Body of pancreas (tissue), 4 donors: ENCODE measurements around the gene NPHP4. TPM values are rescaled to one million over a fixed set of nuclear protein-coding genes. Genes with fewer than 3 reads are reported as not detected.

Source experiments
- ATAC-seq: fragments of 150-250 bp; one replicate; pipeline ENCODE4 v1.9.1; 2016
- DNase-seq, 4 donors: peaks; one replicate each; pipeline ENCODE4 v3.0.0-alpha.2; 2019
- H3K27ac ChIP-seq, 4 donors: fragments of 200-600 bp; sonication (generic); 1 replicate in 3 of 4; 2 replicates in 1 of 4; pipeline versions ENCODE4 v1.5.1 to v1.6.1; 2016 to 2019; ENCODE audit warnings: mild to moderate bottlenecking in 1 of 4, mixed read lengths in 1 of 4, moderate library complexity in 1 of 4
- H3K27me3 ChIP-seq, 2 donors: fragments of 200-600 bp; sonication (generic); one replicate each; pipeline ENCODE4 v1.6.0; 2016; ENCODE audit warnings: mild to moderate bottlenecking in 1 of 2
- H3K36me3 ChIP-seq, 2 donors: fragments of 200-600 bp; sonication (generic); replicated peaks in 1 of 2; 2 replicates each; pipeline ENCODE4 v1.5.1; 2016; ENCODE audit warnings: low read depth in 2 of 2; ENCODE audit not compliant: insufficient read depth in 1 of 2
- H3K4me1 ChIP-seq: fragments of 200-600 bp; sonication (generic); one replicate; pipeline ENCODE4 v1.6.0; 2016
- H3K4me3 ChIP-seq, 2 donors: fragments of 200-600 bp; sonication (generic); 1 replicate in 1 of 2; 2 replicates in 1 of 2; pipeline ENCODE4 v1.5.1; 2016 to 2019
- H3K9me3 ChIP-seq, 3 donors: fragments of 200-600 bp; sonication (generic); 1 replicate in 2 of 3; 2 replicates in 1 of 3; pipeline ENCODE4 v1.5.1; 2016
- POLR2A ChIP-seq, 3 donors: fragments of 450-650 bp; IDR thresholded peaks; one replicate each; pipeline ENCODE4 v1.6.1; 2016; ENCODE audit warnings: antibody characterized with exemption in 3 of 3, mild to moderate bottlenecking in 2 of 3
- WGBS, 2 donors: methylation state at CpG; one replicate each; pipeline ENCODE4 v1.1.5; 2017; 5-methylcytosine and 5-hydroxymethylcytosine counted together
- intact Hi-C: fragments of 100-400 bp; cut with DNase I; formaldehyde crosslinking; loops from one replicate; pipeline ENCODE4 v1.15.1; 2023
- total RNA-seq, 2 donors: library from RNA; depleted of rRNA; stranded (reverse); fragments of >200 nt; gene quantifications; one replicate each; pipeline ENCODE4 v1.1.0, GENCODE V29; 2016
- TF ChIP-seq, protein P1 (sequence below), 7 experiments: fragments of 450-650 bp in 4 of 7; fragments of 200-600 bp in 3 of 7; sonication (generic) in 3 of 7; IDR thresholded peaks; one replicate each; pipeline ENCODE4 v1.5.1; 2016 to 2019; ENCODE audit warnings: antibody characterized with exemption in 7 of 7

Gene NPHP4
- total RNA-seq, 2 donors from 2014 or later = 10.4 to 48.5 TPM

DNA sequence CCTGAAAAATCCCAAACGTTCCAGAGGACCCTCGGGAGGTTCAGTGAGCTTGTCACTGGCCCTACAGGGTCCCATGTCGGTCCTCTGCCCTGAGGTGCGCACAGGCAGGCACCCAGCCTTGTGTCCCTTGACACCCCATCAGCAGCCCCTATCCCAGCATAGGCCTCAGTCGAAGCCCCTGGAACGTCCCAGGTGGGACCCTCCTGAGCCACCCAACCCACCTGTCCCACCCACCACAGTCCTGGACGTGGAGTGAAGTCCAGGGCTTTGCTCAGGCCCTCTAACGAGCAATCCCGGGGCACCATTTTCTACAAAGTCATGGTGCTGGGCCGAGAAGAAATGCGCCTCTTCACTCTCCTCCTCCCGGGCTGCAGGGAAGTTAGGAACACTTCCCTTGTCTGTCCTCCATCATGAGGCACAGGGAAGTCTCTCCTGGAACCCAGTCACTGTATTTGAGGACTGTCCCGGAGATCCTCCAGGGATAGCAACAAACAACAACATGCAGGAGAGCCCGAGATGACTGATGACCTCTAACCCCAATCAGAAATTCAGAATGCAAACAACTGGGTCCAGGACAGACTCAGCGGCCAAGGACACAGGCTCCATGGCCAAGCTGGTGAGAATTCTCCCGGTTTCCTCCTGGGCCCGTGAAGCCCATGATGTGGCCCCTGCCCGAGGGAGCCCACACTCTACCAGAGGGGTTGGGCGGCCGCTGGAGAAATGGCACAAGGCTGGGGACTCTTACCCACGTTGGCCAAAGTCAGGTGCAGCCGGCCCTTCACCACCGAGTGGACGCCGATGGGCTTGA lies 105.5 kb downstream of the NPHP4 start:
- intact Hi-C loops = no loop called here

DNA sequence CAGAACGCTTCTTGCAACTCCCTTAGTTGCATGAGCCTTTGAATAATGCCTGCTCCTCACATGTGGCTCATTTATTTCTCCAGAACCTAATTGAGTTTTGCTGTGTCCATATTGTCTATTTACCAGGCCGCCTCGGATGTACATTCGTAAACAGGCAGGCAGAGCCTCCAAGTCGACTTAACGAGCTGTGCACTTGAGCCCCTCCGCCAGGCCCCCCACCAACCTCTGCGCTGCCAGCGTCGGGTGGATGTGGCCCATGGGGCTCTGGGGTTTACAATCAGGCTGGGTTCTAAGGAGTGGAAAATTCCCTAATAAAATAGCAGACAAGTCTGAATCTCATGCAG lies 106.1 kb downstream of the NPHP4 start:
- WGBS, 2 donors = 91 to 94% methylated on average over 10 of the region's 10 CpGs

More for the DNA sequence above, 105.5 kb downstream of the NPHP4 start:
- no peak for TF ChIP-seq POLR2A (IDR thresholded peaks at IDR 0.05)
- TF ChIP-seq, protein P1, sequence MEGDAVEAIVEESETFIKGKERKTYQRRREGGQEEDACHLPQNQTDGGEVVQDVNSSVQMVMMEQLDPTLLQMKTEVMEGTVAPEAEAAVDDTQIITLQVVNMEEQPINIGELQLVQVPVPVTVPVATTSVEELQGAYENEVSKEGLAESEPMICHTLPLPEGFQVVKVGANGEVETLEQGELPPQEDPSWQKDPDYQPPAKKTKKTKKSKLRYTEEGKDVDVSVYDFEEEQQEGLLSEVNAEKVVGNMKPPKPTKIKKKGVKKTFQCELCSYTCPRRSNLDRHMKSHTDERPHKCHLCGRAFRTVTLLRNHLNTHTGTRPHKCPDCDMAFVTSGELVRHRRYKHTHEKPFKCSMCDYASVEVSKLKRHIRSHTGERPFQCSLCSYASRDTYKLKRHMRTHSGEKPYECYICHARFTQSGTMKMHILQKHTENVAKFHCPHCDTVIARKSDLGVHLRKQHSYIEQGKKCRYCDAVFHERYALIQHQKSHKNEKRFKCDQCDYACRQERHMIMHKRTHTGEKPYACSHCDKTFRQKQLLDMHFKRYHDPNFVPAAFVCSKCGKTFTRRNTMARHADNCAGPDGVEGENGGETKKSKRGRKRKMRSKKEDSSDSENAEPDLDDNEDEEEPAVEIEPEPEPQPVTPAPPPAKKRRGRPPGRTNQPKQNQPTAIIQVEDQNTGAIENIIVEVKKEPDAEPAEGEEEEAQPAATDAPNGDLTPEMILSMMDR (IDR thresholded peaks at IDR 0.05) = no peak
- H3K27ac ChIP-seq = no peak overlapping the region
- DNase-seq = no peak
- no peaks in the 10 kb centered on the region for H3K4me1 ChIP-seq
- H3K36me3 ChIP-seq = no peaks in the 10 kb centered on the region
- WGBS, 2 donors = 89 to 93% methylated on average over 20 to 22 of the region's 25 CpGs
- ATAC-seq = no peak
- no peaks in the 10 kb centered on the region for H3K27me3 ChIP-seq
- H3K9me3 ChIP-seq = no peaks in the 10 kb centered on the region
- H3K4me3 ChIP-seq = no peak overlapping the region

DNA sequence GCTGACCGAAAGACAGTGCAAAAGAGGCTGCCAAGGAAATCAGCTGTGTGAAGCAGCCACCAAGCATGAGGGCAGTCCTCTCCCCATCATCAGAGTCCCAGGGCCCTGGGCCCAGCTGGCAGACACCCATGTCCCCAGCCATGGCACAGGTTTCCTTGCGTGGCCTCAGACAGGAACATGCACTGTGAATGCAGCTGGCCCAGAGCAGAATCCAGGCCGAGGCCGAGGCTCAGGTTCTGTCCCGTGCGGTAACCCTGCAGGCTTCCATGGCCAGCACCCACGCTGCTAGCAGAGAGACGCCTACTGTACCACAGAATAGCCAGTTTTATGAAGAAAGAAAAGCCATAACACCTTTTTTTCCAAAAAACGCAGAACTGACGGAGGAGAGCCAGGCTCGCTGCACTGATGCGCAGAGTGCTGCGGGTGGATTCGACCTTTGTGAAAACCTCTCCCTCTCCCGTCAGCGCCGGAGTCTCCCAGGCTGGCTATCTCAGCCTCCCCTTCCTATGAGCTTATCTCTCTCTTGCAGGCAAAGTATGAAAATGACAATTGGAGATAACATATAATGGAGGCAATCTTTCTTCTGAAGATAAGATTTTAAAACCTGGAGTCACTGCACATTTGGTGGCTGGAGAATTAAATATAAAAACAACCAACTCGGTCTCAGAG lies 106.6 kb downstream of the NPHP4 start:
- no peak for DNase-seq
- no peak for TF ChIP-seq POLR2A (IDR thresholded peaks at IDR 0.05)
- TF ChIP-seq, protein P1 (IDR thresholded peaks at IDR 0.05) = no peak
- no peak for ATAC-seq
- H3K36me3 ChIP-seq = no peaks in the 10 kb centered on the region
- H3K4me3 ChIP-seq = no peak overlapping the region
- WGBS, 2 donors = 83 to 94% methylated on average over 13 to 18 of the region's 18 CpGs
- H3K9me3 ChIP-seq = no peaks in the 10 kb centered on the region
- H3K27ac ChIP-seq = no peak overlapping the region
- no peaks in the 10 kb centered on the region for H3K4me1 ChIP-seq
- intact Hi-C loops = no loop called here
- no peaks in the 10 kb centered on the region for H3K27me3 ChIP-seq

More for the DNA sequence above, 106.1 kb downstream of the NPHP4 start:
- Histone ChIP-seq H3K4me1 (no peaks in the 10 kb centered on the region), H3K27ac (no peak overlapping the region), H3K27me3 (no peaks in the 10 kb centered on the region), H3K9me3 (no peaks in the 10 kb centered on the region), H3K36me3 (no peaks in the 10 kb centered on the region), H3K4me3 (no peak overlapping the region)
- TF ChIP-seq, protein P1 (IDR thresholded peaks at IDR 0.05) = no peak
- TF ChIP-seq POLR2A (IDR thresholded peaks at IDR 0.05) = no peak
- intact Hi-C loops = no loop called here
- DNase-seq (no peak), ATAC-seq (no peak)

DNA sequence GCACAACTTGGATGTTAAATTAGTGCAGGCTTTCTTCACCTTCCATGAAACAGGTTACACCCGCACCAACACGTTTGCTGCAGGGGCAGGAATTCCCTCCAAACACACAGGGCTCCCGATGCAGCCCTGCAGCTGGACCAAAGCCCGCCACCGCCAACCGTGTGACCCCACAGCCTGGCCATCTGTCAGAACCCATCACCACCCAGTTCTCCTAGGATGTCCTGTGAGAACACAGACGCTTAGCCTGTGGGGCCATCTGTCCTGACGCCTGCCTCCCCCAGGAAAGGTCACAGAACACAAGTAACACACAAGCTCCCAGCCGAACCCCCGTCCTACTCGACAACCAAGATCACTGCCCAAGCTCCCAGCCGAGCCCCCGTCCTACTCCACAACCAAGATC lies 108.1 kb downstream of the NPHP4 start:
- 84 to 87% methylated on average over 8 to 12 of the region's 13 CpGs for WGBS, 2 donors
- ATAC-seq (no peak), DNase-seq (no peak)
- H3K9me3 ChIP-seq = no peaks in the 10 kb centered on the region
- no peak for TF ChIP-seq POLR2A (IDR thresholded peaks at IDR 0.05)
- TF ChIP-seq, protein P1 (IDR thresholded peaks at IDR 0.05) = no peak
- no peak overlapping the region for H3K4me3 ChIP-seq
- intact Hi-C loops = no loop called here
- H3K27ac ChIP-seq = no peak overlapping the region
- peaks cover 0 to 2% of the 10 kb centered on the region in 2 donors for H3K36me3 ChIP-seq
- no peaks in the 10 kb centered on the region for H3K4me1 ChIP-seq
- no peaks in the 10 kb centered on the region for H3K27me3 ChIP-seq
